Esophagus muscularis mucosa (tissue), 4 donors: Measurements from ENCODE around the gene EPHB2. TPM values are rescaled to one million over a fixed set of nuclear protein-coding genes. Genes with fewer than 3 reads are reported as not detected.

Source experiments
- DNase-seq: peaks from one replicate; pipeline ENCODE4 v3.0.0-alpha.2; 2017; ENCODE audit errors: extremely low spot score
- H3K27ac ChIP-seq, 4 donors: fragments of 200-600 bp; sonication (generic); replicated peaks in 1 of 4; 1 replicate in 3 of 4; 2 replicates in 1 of 4; pipeline ENCODE4 v1.5.1; 2016 to 2019; ENCODE audit warnings: mild to moderate bottlenecking in 1 of 4
- H3K27me3 ChIP-seq, 4 donors: fragments of 200-600 bp; sonication (generic); one replicate each; pipeline versions ENCODE4 v1.5.1 to v1.6.0; 2016 to 2019
- H3K36me3 ChIP-seq, 4 donors: fragments of 200-600 bp; sonication (generic); one replicate each; pipeline ENCODE4 v1.5.1; 2016 to 2019
- H3K4me1 ChIP-seq, 4 donors: fragments of 200-600 bp; sonication (generic); one replicate each; pipeline ENCODE4 v1.5.1; 2016 to 2019
- H3K4me3 ChIP-seq, 4 donors: fragments of 200-600 bp; sonication (generic); 1 replicate in 2 of 4; 2 replicates in 2 of 4; pipeline ENCODE4 v1.5.1; 2016 to 2019; ENCODE audit warnings: mild to moderate bottlenecking in 4 of 4, moderate library complexity in 1 of 4
- H3K9me3 ChIP-seq, 4 donors: fragments of 200-600 bp; sonication (generic); 1 replicate in 3 of 4; 2 replicates in 1 of 4; pipeline ENCODE4 v1.5.1; 2016 to 2019
- CTCF ChIP-seq, 3 experiments: fragments of 200-600 bp in 2 of 3; fragments of 450-650 bp in 1 of 3; sonication (generic) in 2 of 3; IDR thresholded peaks; one replicate each; pipeline ENCODE4 v1.5.1; 2017 to 2019; ENCODE audit warnings: antibody characterized with exemption in 3 of 3, mild to moderate bottlenecking in 2 of 3, moderate library complexity in 1 of 3
- EP300 ChIP-seq: sonication (generic); formaldehyde crosslinking; IDR thresholded peaks from one replicate; pipeline ENCODE4 v1.6.1; 2017; ENCODE audit warnings: antibody characterized with exemption
- POLR2A ChIP-seq: fragments of 450-650 bp; IDR thresholded peaks from one replicate; pipeline ENCODE4 v1.6.1; 2017; ENCODE audit warnings: antibody characterized with exemption, moderate library complexity, mild to moderate bottlenecking, low read depth
- POLR2AphosphoS5 ChIP-seq, 2 donors: sonication (generic); formaldehyde crosslinking; IDR thresholded peaks; one replicate each; pipeline ENCODE4 v1.6.1; 2017; ENCODE audit warnings: antibody characterized with exemption in 2 of 2
- WGBS: methylation state at CpG from one replicate; pipeline ENCODE4 v1.1.5; 2018; 5-methylcytosine and 5-hydroxymethylcytosine counted together
- intact Hi-C: fragments of 100-400 bp; cut with DNase I; formaldehyde crosslinking; loops from one replicate; pipeline ENCODE4 v1.15.1; 2023
- total RNA-seq, 4 donors: library from RNA; depleted of rRNA; stranded (reverse); fragments of >200 nt; gene quantifications; one replicate each; pipeline versions ENCODE4 v1.1.0 to v1.2.1, GENCODE V29; 2016

EPHB2 gene
- total RNA-seq, 4 donors from 2014 or later: 1.5 to 3.3 (median 1.9) TPM

DNA sequence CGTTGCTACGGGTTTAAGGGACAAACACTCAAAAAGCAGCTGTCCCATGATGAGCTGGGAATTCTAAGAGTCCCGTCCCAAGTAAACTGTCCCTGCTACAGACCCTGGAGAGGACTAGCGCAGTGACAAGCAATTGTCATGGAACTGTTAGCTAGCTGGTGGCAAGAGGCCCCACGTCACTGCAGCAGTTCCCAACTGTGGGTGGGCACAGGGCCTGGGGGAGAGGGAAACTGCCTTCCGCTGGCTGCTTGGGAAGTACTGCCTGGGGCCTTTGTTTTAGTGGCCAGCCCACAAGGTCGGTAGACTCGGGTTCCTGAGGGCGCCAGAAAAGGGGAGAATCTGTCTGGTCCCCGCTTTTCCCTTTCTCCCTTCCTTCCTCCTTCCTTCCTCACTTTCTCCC lies 164.6 kb downstream of the EPHB2 start:
- Histone ChIP-seq H3K27ac (no peak overlapping the region), H3K27me3 (peaks cover 0 to 68% (median 0%) of the 10 kb centered on the region in 4 donors), H3K4me3 (no peak overlapping the region), H3K9me3 (no peaks in the 10 kb centered on the region), H3K4me1 (peaks cover 0 to 8% (median 7%) of the 10 kb centered on the region in 4 donors), H3K36me3 (no peaks in the 10 kb centered on the region)
- WGBS: 63% methylated on average over 8 of the region's 10 CpGs
- no peak for DNase-seq
- intact Hi-C loops: no loop called here
- TF ChIP-seq EP300 (no peak), POLR2AphosphoS5 (IDR thresholded peaks at IDR 0.05) (no peak), CTCF (IDR thresholded peaks at IDR 0.05) (no peak), POLR2A (no peak)

- H3K27me3 ChIP-seq: peaks cover 0 to 62% (median 0%) of the 10 kb centered on the region in 4 donors
- no peak overlapping the region for H3K4me3 ChIP-seq
- WGBS: 94% methylated on average over 3 of the region's 5 CpGs
- H3K27ac ChIP-seq: no peak overlapping the region
- no peaks in the 10 kb centered on the region for H3K36me3 ChIP-seq
- no peaks in the 10 kb centered on the region for H3K9me3 ChIP-seq
- TF ChIP-seq CTCF (IDR thresholded peaks at IDR 0.05) (no peak), POLR2AphosphoS5 (IDR thresholded peaks at IDR 0.05) (no peak), EP300 (no peak), POLR2A (no peak)
- H3K4me1 ChIP-seq: peaks cover 0 to 2% (median 1%) of the 10 kb centered on the region in 4 donors
- intact Hi-C loops: no loop called here
- DNase-seq: no peak
These were observed 165.2 kb downstream of the EPHB2 start for GRCh38 chr1:22875841-22876240.

- Histone ChIP-seq H3K27ac (no peak overlapping the region), H3K4me3 (no peak overlapping the region), H3K4me1 (no peaks in the 10 kb centered on the region), H3K27me3 (peaks cover 0 to 59% (median 0%) of the 10 kb centered on the region in 4 donors), H3K36me3 (no peaks in the 10 kb centered on the region), H3K9me3 (no peaks in the 10 kb centered on the region)
- WGBS: 70% methylated on average over 11 of the region's 20 CpGs
- intact Hi-C loops: no loop called here
- DNase-seq: no peak
- TF ChIP-seq EP300: no peak
- TF ChIP-seq POLR2A: no peak
- TF ChIP-seq CTCF (IDR thresholded peaks at IDR 0.05): no peak
- TF ChIP-seq POLR2AphosphoS5 (IDR thresholded peaks at IDR 0.05): no peak
These were observed 165.9 kb downstream of the EPHB2 start for GRCh38 chr1:22876359-22877111.

DNA sequence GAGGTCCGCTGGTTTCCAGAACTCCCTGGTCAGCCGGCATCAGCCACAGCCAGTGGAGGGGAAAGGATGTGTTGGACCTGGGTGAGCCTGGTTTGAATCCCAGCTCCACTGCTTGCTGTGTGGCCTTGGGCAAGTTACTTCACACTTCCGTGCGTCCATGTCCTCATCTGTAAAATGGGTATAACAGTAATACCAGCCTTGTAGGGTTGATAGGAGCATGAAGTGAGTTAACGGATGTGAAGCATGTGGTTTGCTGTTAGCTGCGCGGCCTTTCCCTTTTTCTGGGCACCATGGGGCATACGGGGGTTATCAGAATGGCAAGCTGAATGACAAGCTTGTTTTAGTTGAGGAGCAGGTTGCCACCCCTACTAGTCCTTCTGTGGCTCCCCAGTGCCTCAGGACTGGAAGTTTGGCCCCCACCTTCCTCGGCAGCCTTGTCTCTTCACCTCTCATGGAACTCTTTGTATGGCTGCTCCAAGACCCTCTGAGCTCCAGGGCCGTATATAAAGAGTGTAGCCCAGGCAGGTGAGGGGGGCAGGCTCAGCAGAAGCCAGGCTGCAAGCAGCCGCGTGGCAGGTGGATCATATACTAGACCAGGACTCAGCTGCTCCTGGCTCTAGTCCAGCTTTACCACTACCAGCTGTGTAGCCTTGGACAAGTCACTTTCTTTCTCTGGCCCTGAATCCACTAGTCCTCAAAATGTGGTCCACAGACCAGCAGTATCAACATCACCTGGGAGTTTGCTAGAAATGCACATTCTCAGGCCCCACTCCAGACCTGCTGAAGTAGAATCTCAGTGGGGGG lies 166.7 kb downstream of the EPHB2 start:
- no peak for TF ChIP-seq POLR2A
- no peak for TF ChIP-seq POLR2AphosphoS5 (IDR thresholded peaks at IDR 0.05)
- no peak for TF ChIP-seq CTCF (IDR thresholded peaks at IDR 0.05)
- TF ChIP-seq EP300: no peak
- H3K4me3 ChIP-seq: no peak overlapping the region
- no peak overlapping the region for H3K27ac ChIP-seq
- no peaks in the 10 kb centered on the region for H3K4me1 ChIP-seq
- no peak for DNase-seq
- no peaks in the 10 kb centered on the region for H3K36me3 ChIP-seq
- WGBS: 91% methylated on average over 5 of the region's 12 CpGs
- H3K27me3 ChIP-seq: peaks cover 0 to 58% (median 0%) of the 10 kb centered on the region in 4 donors
- intact Hi-C loops: no loop called here
- no peaks in the 10 kb centered on the region for H3K9me3 ChIP-seq
